ENCODE measurements around the gene CDC5L.

Gene CDC5L

DNA sequence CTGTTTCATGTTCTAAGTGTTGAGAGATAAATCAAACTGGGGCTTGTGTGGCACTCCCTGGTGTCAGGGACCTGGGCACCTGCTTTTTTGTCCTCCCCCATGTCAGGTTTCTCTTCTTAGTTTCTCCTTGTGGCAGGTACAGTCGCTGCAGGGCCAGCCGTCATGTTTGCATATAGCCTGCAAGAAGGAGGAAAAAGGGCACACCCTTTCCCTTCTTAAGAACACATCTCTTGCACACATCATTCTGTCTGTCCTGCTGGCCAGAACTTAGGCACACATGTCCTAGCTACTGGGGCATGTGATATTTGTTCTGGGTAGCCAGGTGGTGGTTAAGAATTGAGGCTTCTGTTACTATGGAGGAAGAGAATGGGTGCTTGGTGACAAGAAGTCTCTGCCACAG, 27.9 kb downstream of the CDC5L start:
- Histone ChIP-seq H3K36me3 (ENCODE audit: insufficient read depth, low read length) (peaks cover 78% of the 10 kb centered on the region), H3K9ac (ENCODE audit: low read depth, low read length) (no peak overlapping the region), H3K27me3 (ENCODE audit: insufficient read depth, low read length, poor library complexity) (no peaks in the 10 kb centered on the region), H3K9me3 (ENCODE audit: insufficient read depth, low read length, severe bottlenecking) (no peaks in the 10 kb centered on the region), H2AFZ (ENCODE audit: low read depth, low read length) (no peak overlapping the region), H3K4me2 (ENCODE audit: insufficient read depth, low read length) (no peak overlapping the region), H4K20me1 (ENCODE audit: insufficient read depth, low read length) (peaks cover 30% of the 10 kb centered on the region; the same call in 1 of the 2 replicates), H3K79me2 (ENCODE audit: insufficient read depth, low read length) (peaks cover 74% of the 10 kb centered on the region), H3K4me3 (ENCODE audit: low read depth in 1 of 2, low read length in 2 of 2) (no peak overlapping the region), H3K4me1 (ENCODE audit: insufficient read depth, low read length) (peaks cover 12% of the 10 kb centered on the region), H3K27ac (ENCODE audit: low read length) (0 out of 2 replicates have a peak overlapping the region, but pooled peaks have one; percentile 19)
- ATAC-seq (ENCODE audit: insufficient read depth, low read depth) (peak; percentile 27; the same call in 1 of the 3 replicates), DNase-seq (no peak)
- TF ChIP-seq EZH2 (IDR thresholded peaks at IDR 0.05; ENCODE audit: borderline replicate concordance, low read depth, low read length, severe bottlenecking), result no peak
- TF ChIP-seq, protein P1, sequence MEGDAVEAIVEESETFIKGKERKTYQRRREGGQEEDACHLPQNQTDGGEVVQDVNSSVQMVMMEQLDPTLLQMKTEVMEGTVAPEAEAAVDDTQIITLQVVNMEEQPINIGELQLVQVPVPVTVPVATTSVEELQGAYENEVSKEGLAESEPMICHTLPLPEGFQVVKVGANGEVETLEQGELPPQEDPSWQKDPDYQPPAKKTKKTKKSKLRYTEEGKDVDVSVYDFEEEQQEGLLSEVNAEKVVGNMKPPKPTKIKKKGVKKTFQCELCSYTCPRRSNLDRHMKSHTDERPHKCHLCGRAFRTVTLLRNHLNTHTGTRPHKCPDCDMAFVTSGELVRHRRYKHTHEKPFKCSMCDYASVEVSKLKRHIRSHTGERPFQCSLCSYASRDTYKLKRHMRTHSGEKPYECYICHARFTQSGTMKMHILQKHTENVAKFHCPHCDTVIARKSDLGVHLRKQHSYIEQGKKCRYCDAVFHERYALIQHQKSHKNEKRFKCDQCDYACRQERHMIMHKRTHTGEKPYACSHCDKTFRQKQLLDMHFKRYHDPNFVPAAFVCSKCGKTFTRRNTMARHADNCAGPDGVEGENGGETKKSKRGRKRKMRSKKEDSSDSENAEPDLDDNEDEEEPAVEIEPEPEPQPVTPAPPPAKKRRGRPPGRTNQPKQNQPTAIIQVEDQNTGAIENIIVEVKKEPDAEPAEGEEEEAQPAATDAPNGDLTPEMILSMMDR (IDR thresholded peaks at IDR 0.05; ENCODE audit: borderline replicate concordance, extremely low read depth, low read length, poor library complexity, severe bottlenecking), result no peak

DNA sequence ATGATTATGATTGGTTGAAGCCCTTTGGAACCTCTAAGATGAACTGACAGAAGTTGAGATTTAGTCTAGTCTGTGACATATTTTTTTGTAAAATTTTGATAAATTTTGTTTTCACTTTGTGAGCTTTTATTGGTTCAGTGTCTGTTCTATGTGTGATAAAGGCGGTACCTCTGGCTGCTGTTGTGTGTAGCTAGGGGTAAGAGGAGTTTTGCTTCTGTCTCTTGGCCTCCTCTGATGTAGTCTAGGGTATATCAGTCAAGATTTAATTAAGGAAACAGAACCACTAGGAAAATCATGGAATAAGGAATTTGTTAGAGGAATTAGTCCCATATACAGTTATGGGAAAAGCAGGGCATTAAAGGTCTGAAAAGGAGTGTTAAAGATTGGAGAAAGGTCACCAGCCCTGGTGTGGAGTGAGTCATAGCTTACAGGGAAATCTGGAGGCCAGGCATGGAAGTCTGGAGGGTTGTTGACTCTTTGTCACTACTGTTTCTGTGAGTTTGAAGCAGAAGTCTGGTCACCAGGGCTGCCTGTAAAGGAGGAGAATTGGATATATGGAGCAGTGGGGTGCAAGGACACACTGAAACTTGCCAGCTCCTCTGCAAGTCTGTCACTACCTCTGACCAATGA, 28.5 kb downstream of the CDC5L start:
- Histone ChIP-seq H4K20me1 (ENCODE audit: insufficient read depth, low read length) (peaks cover 30% of the 10 kb centered on the region; the same call in 1 of the 2 replicates), H3K4me1 (ENCODE audit: insufficient read depth, low read length) (peaks cover 12% of the 10 kb centered on the region), H3K36me3 (ENCODE audit: insufficient read depth, low read length) (peaks cover 80% of the 10 kb centered on the region), H2AFZ (ENCODE audit: low read depth, low read length) (no peak overlapping the region), H3K9me3 (ENCODE audit: insufficient read depth, low read length, severe bottlenecking) (no peaks in the 10 kb centered on the region), H3K4me3 (ENCODE audit: low read depth in 1 of 2, low read length in 2 of 2) (no peak overlapping the region), H3K9ac (ENCODE audit: low read depth, low read length) (no peak overlapping the region), H3K27ac (ENCODE audit: low read length) (no peak overlapping the region), H3K4me2 (ENCODE audit: insufficient read depth, low read length) (no peak overlapping the region), H3K27me3 (ENCODE audit: insufficient read depth, low read length, poor library complexity) (no peaks in the 10 kb centered on the region), H3K79me2 (ENCODE audit: insufficient read depth, low read length) (peaks cover 69% of the 10 kb centered on the region)
- TF ChIP-seq, protein P1 (IDR thresholded peaks at IDR 0.05; ENCODE audit: borderline replicate concordance, extremely low read depth, low read length, poor library complexity, severe bottlenecking), result no peak
- TF ChIP-seq EZH2 (IDR thresholded peaks at IDR 0.05; ENCODE audit: borderline replicate concordance, low read depth, low read length, severe bottlenecking), result no peak
- no peak for ATAC-seq (ENCODE audit: insufficient read depth, low read depth)
- DNase-seq, result no peak

DNA sequence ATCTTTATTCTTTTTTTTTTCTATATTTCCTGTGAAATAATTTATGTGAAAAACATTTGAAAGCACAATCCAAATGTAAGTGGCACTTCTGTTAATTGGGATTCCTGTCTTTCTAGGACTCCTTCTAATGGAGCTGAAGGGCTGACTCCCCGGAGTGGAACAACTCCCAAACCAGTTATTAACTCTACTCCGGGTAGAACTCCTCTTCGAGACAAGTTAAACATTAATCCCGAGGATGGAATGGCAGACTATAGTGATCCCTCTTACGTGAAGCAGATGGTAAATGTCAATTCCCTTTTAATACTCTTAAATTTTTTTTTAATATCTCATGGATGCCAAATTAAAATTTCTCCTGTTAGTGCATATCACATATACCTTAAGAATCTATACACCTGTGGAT, 35.0 kb downstream of the CDC5L start:
- H3K4me2 ChIP-seq (ENCODE audit: insufficient read depth, low read length), result no peak overlapping the region
- H3K27me3 ChIP-seq (ENCODE audit: insufficient read depth, low read length, poor library complexity), result no peaks in the 10 kb centered on the region
- peaks cover 87% of the 10 kb centered on the region for H3K36me3 ChIP-seq (ENCODE audit: insufficient read depth, low read length)
- peaks cover 14% of the 10 kb centered on the region for H3K79me2 ChIP-seq (ENCODE audit: insufficient read depth, low read length)
- ATAC-seq (ENCODE audit: insufficient read depth, low read depth) (no peak), DNase-seq (no peak)
- no peak overlapping the region for H3K4me3 ChIP-seq (ENCODE audit: low read depth in 1 of 2, low read length in 2 of 2)
- no peak overlapping the region for H3K27ac ChIP-seq (ENCODE audit: low read length)
- no peaks in the 10 kb centered on the region for H3K9me3 ChIP-seq (ENCODE audit: insufficient read depth, low read length, severe bottlenecking)
- H3K4me1 ChIP-seq (ENCODE audit: insufficient read depth, low read length), result peaks cover 8% of the 10 kb centered on the region
- H2AFZ ChIP-seq (ENCODE audit: low read depth, low read length), result no peak overlapping the region
- H4K20me1 ChIP-seq (ENCODE audit: insufficient read depth, low read length), result peaks cover 6% of the 10 kb centered on the region; the same call in 1 of the 2 replicates
- TF ChIP-seq, protein P1 (IDR thresholded peaks at IDR 0.05; ENCODE audit: borderline replicate concordance, extremely low read depth, low read length, poor library complexity, severe bottlenecking), result no peak
- TF ChIP-seq EZH2 (IDR thresholded peaks at IDR 0.05; ENCODE audit: borderline replicate concordance, low read depth, low read length, severe bottlenecking), result no peak
- no peak overlapping the region for H3K9ac ChIP-seq (ENCODE audit: low read depth, low read length)

Measured in DND-41 (cell line).